Measurements from ENCODE around the gene POLR2L.

- TF ChIP-seq POLR2A (IDR thresholded peaks at IDR 0.05) (no peak), CTCF (IDR thresholded peaks at IDR 0.05 in 8 of 11, conservative IDR thresholded peaks at IDR 0.05 in 3 of 11) (no peak), POLR2AphosphoS5 (IDR thresholded peaks at IDR 0.05) (peak in 1 of 3 donors; percentile 8)
Measured at GRCh38 chr11:855796-856195, 13.5 kb upstream of the POLR2L start.

Data from spleen (tissue), 7 donors.